ENCODE measurements around the gene UBE2E1.

GRCh38 chr3:23889950-23890349, 84.2 kb downstream of the UBE2E1 start:
- TF ChIP-seq CTCF (conservative IDR thresholded peaks at IDR 0.05; ENCODE audit: low read depth in 2 of 2), result no peak
- no peak for TF ChIP-seq POLR2AphosphoS5 (IDR thresholded peaks at IDR 0.05; ENCODE audit: low read depth)
- TF ChIP-seq ZNF114 (CRISPR knock-in tag; IDR thresholded peaks at IDR 0.05), result no peak

Measured in GM23338 (cell line).